Measurements from ENCODE around the gene YLPM1. TPM values are rescaled to one million over a fixed set of nuclear protein-coding genes. Genes with fewer than 3 reads are reported as not detected.
A peak's percentile ranks its signal among the peaks of the same experiment; 100 is the strongest.

Gene YLPM1
- total RNA-seq, 1 experiment from 2014 or later, result 11.1 TPM

DNA sequence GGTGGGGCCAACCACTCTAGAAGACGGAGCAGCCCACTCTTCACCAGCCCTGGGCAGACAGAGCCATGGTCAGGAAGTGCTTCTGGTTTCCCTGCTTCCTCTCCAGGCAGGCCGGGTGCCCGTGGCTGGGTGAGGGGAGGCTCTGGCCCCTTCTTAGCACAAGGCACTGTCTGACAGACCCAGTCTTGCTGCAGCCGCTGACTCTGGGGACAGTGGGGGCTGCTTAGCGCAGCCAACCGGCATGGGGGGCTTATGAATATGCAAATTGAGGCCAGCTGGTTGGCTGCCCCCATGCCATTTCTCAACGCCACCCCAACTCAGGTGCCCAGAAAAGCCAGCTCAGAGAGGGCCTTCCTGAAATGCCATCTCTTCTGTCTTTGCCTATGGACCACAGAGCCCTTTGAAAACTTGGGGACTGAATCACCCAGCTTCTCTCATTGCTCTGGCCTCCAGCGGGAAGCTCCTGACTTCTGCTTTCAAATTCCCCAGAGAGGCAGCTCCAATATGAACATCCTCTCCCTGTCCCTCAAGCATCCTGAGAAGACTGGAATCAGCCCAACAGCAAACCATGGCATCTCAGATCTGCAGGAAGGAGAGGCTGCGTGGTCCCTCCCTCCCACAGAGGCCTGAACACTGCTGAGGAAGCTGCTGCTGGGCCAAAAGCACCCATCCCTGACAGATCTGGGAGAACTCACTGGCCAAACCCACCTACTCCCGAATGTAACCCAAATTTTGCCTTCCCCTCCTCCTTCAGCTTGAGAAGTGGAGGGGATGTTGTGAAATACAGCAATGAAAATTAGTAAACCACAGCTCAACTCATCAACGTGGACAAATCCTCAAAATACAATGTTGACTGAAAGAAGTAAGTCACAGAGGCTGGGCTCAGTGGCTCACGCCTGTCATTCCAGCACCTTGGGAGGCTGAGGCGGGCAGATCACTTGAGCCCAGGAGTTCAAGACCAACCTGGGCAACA is 113.1 kb downstream of the YLPM1 start, which contains the start of gene PROX2:
Gene PROX2 (minus strand): TSS at position 205 of the 973 bp plus-strand sequence. CDS start 12,311 bp downstream, outside the sequence.
- no peak for DNase-seq (ENCODE audit: low spot score)

DNA sequence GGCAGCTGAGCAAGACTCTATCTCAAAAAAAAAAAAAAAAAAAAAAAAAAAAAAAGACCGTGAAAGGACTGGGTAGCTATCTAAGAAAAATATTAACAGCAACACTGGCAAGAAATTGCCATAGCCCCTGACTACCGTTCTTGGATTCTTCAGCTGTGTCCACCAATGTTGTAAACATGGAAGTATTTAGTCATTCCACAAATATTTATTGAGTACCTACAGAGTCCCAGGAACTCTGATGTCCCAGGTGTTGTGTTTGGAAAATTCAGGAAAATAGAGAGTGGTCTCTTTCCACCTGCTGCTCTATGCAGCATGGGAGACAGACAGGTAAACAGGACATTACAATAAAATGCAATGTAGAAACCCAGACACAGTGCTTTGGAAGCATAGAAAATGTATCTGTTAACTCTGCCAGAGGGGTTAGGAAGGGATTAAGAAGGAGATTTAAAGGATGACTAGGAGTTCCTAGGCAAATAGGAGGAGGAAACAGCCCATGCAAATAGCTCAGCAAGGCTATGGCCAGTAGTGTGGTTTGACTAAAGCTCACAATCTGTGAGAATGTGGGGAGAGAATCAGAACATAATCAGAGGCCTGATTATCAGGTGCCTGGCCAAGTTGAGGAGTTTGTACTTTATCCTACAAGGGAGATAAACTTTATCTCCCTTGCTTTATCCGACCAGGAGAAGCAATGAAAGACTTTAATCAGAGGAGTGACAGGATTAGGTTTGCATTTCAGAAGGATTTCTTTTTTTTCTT is 116.5 kb downstream of the YLPM1 start:
- no peak for DNase-seq (ENCODE audit: low spot score)

DNA sequence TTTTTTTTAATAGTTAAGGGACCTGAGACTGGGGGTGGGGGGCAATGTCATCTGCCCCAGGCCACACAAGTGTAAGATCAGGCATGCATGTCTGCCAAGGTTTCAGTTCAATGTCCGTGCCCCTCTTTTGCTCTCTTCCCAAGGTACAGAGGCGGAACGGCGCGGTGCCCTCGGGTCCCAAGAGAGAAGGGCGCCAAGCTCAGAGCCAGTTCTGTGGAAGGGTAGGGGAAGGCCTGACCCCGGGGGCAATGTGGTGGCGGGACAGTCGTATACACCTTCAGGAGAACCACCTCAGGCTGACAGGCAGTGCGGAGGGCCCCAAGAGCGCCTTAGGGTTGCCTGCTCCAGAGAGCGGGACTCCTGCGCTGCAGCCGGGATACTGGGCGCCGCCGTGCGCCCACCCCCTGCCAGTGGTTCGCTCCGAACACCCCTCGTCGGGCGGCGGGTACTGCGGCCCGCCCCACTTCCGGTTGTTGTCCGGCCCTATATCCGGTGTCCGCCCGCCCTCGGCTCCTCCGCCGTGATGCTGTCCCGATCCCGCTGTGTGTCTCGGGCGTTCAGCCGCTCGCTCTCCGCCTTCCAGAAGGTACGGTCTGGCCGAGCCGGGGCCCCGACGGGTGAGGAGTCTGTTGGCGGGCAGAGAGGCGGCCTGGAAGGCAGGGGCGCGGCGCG is 118.5 kb downstream of the YLPM1 start, which contains the start of gene DLST:
Gene DLST (plus strand): TSS at position 486 of the 672 bp plus-strand sequence. CDS start 38 bp downstream, at position 524.
- peak; percentile 56 for DNase-seq (ENCODE audit: low spot score)

DNA sequence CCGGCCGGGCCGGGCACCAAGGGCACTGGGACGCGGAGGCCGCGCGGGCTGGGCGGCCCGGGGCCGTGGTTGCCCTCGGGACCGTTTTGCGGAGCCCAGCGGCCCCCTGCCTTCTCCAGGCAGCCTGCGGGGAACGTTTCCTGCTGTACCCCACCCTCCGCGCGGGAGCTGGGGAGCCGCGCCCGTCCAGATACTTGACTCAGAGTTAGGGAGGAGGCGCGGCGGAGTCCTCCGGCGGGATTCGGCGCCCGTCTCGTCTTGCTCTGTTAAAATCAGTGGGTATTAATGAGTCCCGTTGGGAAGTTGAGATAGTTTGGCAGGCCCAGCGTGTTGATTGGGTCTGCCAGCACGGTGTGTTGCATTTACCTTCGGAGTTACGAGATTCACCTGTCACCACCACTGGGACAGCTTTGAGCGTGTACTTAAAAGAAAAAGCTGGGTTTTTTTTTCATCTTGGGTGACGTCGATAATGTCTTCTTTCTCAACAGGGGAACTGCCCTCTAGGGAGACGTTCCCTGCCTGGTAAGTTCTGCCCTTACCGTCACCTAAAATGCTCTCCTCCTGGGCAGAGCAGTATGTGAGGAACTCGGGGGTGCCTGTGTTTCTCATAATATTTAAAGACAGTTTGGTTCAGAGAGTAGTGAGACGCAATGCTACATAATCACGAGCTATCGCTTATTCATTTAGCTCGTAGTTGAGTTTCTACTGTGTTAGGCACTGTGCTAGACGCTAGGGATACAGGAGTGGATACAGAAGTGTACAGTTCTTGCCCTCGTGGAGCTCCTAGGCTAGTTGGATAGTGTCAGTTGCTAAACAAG is 119.2 kb downstream of the YLPM1 start:
- peak; percentile 2 for DNase-seq (ENCODE audit: low spot score)

Other genes with a start within 250 kb of the YLPM1 start
- gene LTBP2, start 151.1 kb upstream of the YLPM1 start, total RNA-seq (2014; rRNA removed; shearing (Covaris generic)), result 5.7 and 5.8 TPM in 2 replicates
- 15.9 and 25.9 TPM in 2 replicates for gene AREL1, start 50.2 kb upstream of the YLPM1 start, total RNA-seq (2014; rRNA removed; shearing (Covaris generic))
- 9.5 and 18.6 TPM in 2 replicates for gene FCF1, start 50.2 kb upstream of the YLPM1 start, total RNA-seq (2014; rRNA removed; shearing (Covaris generic))
- gene PROX2, start 112.8 kb downstream of the YLPM1 start, total RNA-seq (2014; rRNA removed; shearing (Covaris generic)), result not detected in 2 replicates
- 17.3 and 26.5 TPM in 2 replicates for gene DLST, start 118.6 kb downstream of the YLPM1 start, total RNA-seq (2014; rRNA removed; shearing (Covaris generic))
- gene RPS6KL1, start 159.9 kb downstream of the YLPM1 start, total RNA-seq (2014; rRNA removed; shearing (Covaris generic)), result not detected in 2 replicates
- gene PGF, start 192.3 kb downstream of the YLPM1 start, total RNA-seq (2014; rRNA removed; shearing (Covaris generic)), result 2.2 and 8.8 TPM in 2 replicates
- 43.5 and 63.3 TPM in 2 replicates for gene EIF2B2, start 239.6 kb downstream of the YLPM1 start, total RNA-seq (2014; rRNA removed; shearing (Covaris generic))